Stimulated activated memory B cell treated with anti-CD40 and anti-IgM and Interleukin-4, amounts not matched to agents 10 μg/mL and 1 μg/mL and 100 μg/mL, for 72 hours (primary cell): ENCODE data around the gene BOD1L1.

Experiments
- ATAC-seq: fragments of 150-1000 bp; cut with Tn5 transposase; 2 replicates; pipeline ENCODE4 v1.10.0; 2021
- H3K27ac Mint-ChIP-seq: one replicate; pipeline ENCODE4 v1.8.0; 2022; ENCODE audit warnings: mild to moderate bottlenecking, mixed read lengths
- H3K27me3 Mint-ChIP-seq: one replicate; pipeline ENCODE4 v1.8.0; 2022; ENCODE audit warnings: mixed read lengths
- H3K36me3 Mint-ChIP-seq: one replicate; pipeline ENCODE4 v1.8.0; 2022; ENCODE audit warnings: mixed read lengths
- H3K4me1 Mint-ChIP-seq: one replicate; pipeline ENCODE4 v1.8.0; 2022; ENCODE audit warnings: mixed read lengths
- H3K4me3 Mint-ChIP-seq: one replicate; pipeline ENCODE4 v1.8.0; 2022; ENCODE audit warnings: mild to moderate bottlenecking, moderate library complexity, mixed read lengths
- H3K9me3 Mint-ChIP-seq: one replicate; pipeline ENCODE4 v1.8.0; 2022; ENCODE audit warnings: mixed read lengths

BOD1L1 gene

GRCh38 chr4:13540446-13541175 lies 86.9 kb downstream of the BOD1L1 start:
- H3K27me3 Mint-ChIP-seq, result peaks cover 92% of the 10 kb centered on the region
- peaks cover 5% of the 10 kb centered on the region for H3K9me3 Mint-ChIP-seq
- no peak overlapping the region for H3K27ac Mint-ChIP-seq
- H3K36me3 Mint-ChIP-seq, result peaks cover 10% of the 10 kb centered on the region
- ATAC-seq, result no peak
- peaks cover 24% of the 10 kb centered on the region for H3K4me1 Mint-ChIP-seq
- no peak overlapping the region for H3K4me3 Mint-ChIP-seq

- Mint-ChIP-seq H3K9me3 (peaks cover 5% of the 10 kb centered on the region), H3K36me3 (peaks cover 10% of the 10 kb centered on the region), H3K4me3 (no peak overlapping the region), H3K27ac (no peak overlapping the region), H3K27me3 (peaks cover 93% of the 10 kb centered on the region), H3K4me1 (peaks cover 18% of the 10 kb centered on the region)
- ATAC-seq, result no peak
Observed at GRCh38 chr4:13539619-13540445, 87.7 kb downstream of the BOD1L1 start.

GRCh38 chr4:13539047-13539618 lies 88.4 kb downstream of the BOD1L1 start:
- H3K27ac Mint-ChIP-seq, result no peak overlapping the region
- H3K27me3 Mint-ChIP-seq, result peaks cover 96% of the 10 kb centered on the region
- H3K9me3 Mint-ChIP-seq, result peaks cover 5% of the 10 kb centered on the region
- peaks cover 19% of the 10 kb centered on the region for H3K4me1 Mint-ChIP-seq
- ATAC-seq, result no peak
- H3K4me3 Mint-ChIP-seq, result no peak overlapping the region
- H3K36me3 Mint-ChIP-seq, result peaks cover 10% of the 10 kb centered on the region

- Mint-ChIP-seq H3K4me1 (peaks cover 24% of the 10 kb centered on the region), H3K27me3 (peaks cover 98% of the 10 kb centered on the region), H3K9me3 (peaks cover 5% of the 10 kb centered on the region), H3K27ac (no peak overlapping the region), H3K4me3 (peak overlapping the region; percentile 59), H3K36me3 (peaks cover 10% of the 10 kb centered on the region)
- no peak for ATAC-seq
Observed at GRCh38 chr4:13538427-13538973, 89.0 kb downstream of the BOD1L1 start.

- Mint-ChIP-seq H3K36me3 (peaks cover 10% of the 10 kb centered on the region), H3K27me3 (peaks cover 98% of the 10 kb centered on the region), H3K9me3 (peaks cover 5% of the 10 kb centered on the region), H3K4me3 (no peak overlapping the region), H3K4me1 (peaks cover 24% of the 10 kb centered on the region), H3K27ac (no peak overlapping the region)
- ATAC-seq, result no peak
Observed at GRCh38 chr4:13537832-13538177, 89.7 kb downstream of the BOD1L1 start.

- H3K36me3 Mint-ChIP-seq, result peaks cover 10% of the 10 kb centered on the region
- no peak for ATAC-seq
- H3K27ac Mint-ChIP-seq, result no peak overlapping the region
Observed at GRCh38 chr4:13537011-13537831, 90.3 kb downstream of the BOD1L1 start.

GRCh38 chr4:13536607-13537006 lies 90.9 kb downstream of the BOD1L1 start:
- no peak overlapping the region for H3K4me3 Mint-ChIP-seq
- no peak overlapping the region for H3K27ac Mint-ChIP-seq
- peaks cover 5% of the 10 kb centered on the region for H3K9me3 Mint-ChIP-seq
- peaks cover 20% of the 10 kb centered on the region for H3K4me1 Mint-ChIP-seq
- ATAC-seq, result no peak
- H3K36me3 Mint-ChIP-seq, result peaks cover 10% of the 10 kb centered on the region
- peaks cover 100% of the 10 kb centered on the region for H3K27me3 Mint-ChIP-seq

More at GRCh38 chr4:13537011-13537831, 90.3 kb downstream of the BOD1L1 start:
- Mint-ChIP-seq H3K27me3 (peaks cover 99% of the 10 kb centered on the region), H3K9me3 (peaks cover 5% of the 10 kb centered on the region), H3K4me3 (no peak overlapping the region), H3K4me1 (peaks cover 24% of the 10 kb centered on the region)

GRCh38 chr4:13535708-13536361 lies 91.7 kb downstream of the BOD1L1 start:
- no peak for ATAC-seq
- H3K4me3 Mint-ChIP-seq, result no peak overlapping the region
- peaks cover 10% of the 10 kb centered on the region for H3K36me3 Mint-ChIP-seq
- H3K27ac Mint-ChIP-seq, result no peak overlapping the region
- peaks cover 24% of the 10 kb centered on the region for H3K4me1 Mint-ChIP-seq
- peaks cover 100% of the 10 kb centered on the region for H3K27me3 Mint-ChIP-seq
- H3K9me3 Mint-ChIP-seq, result peaks cover 5% of the 10 kb centered on the region

- Mint-ChIP-seq H3K36me3 (peaks cover 10% of the 10 kb centered on the region), H3K4me3 (no peak overlapping the region), H3K4me1 (peaks cover 27% of the 10 kb centered on the region), H3K27me3 (peaks cover 100% of the 10 kb centered on the region), H3K9me3 (peaks cover 5% of the 10 kb centered on the region), H3K27ac (no peak overlapping the region)
- ATAC-seq, result no peak
Observed at GRCh38 chr4:13535118-13535517, 92.4 kb downstream of the BOD1L1 start.

- Mint-ChIP-seq H3K9me3 (peaks cover 5% of the 10 kb centered on the region), H3K4me1 (peaks cover 27% of the 10 kb centered on the region), H3K36me3 (peaks cover 10% of the 10 kb centered on the region), H3K4me3 (no peak overlapping the region), H3K27me3 (peaks cover 100% of the 10 kb centered on the region), H3K27ac (no peak overlapping the region)
- no peak for ATAC-seq
Observed at GRCh38 chr4:13534344-13535063, 93.0 kb downstream of the BOD1L1 start.

- H3K27me3 Mint-ChIP-seq, result peaks cover 100% of the 10 kb centered on the region
- H3K9me3 Mint-ChIP-seq, result peaks cover 5% of the 10 kb centered on the region
- H3K27ac Mint-ChIP-seq, result no peak overlapping the region
- no peak for ATAC-seq
- H3K4me1 Mint-ChIP-seq, result peaks cover 29% of the 10 kb centered on the region
- no peak overlapping the region for H3K4me3 Mint-ChIP-seq
- peaks cover 9% of the 10 kb centered on the region for H3K36me3 Mint-ChIP-seq
Observed at GRCh38 chr4:13533670-13534343, 93.7 kb downstream of the BOD1L1 start.

- no peaks in the 10 kb centered on the region for H3K36me3 Mint-ChIP-seq
- H3K27me3 Mint-ChIP-seq, result peaks cover 97% of the 10 kb centered on the region
- no peak overlapping the region for H3K27ac Mint-ChIP-seq
- H3K4me3 Mint-ChIP-seq, result no peak overlapping the region
- ATAC-seq, result no peak
- no peaks in the 10 kb centered on the region for H3K9me3 Mint-ChIP-seq
- peaks cover 37% of the 10 kb centered on the region for H3K4me1 Mint-ChIP-seq
Observed at GRCh38 chr4:13531625-13531998, 95.9 kb downstream of the BOD1L1 start.

GRCh38 chr4:13530823-13531624 lies 96.5 kb downstream of the BOD1L1 start:
- no peak overlapping the region for H3K4me3 Mint-ChIP-seq
- peaks cover 97% of the 10 kb centered on the region for H3K27me3 Mint-ChIP-seq
- H3K27ac Mint-ChIP-seq, result no peak overlapping the region
- H3K36me3 Mint-ChIP-seq, result no peaks in the 10 kb centered on the region
- no peaks in the 10 kb centered on the region for H3K9me3 Mint-ChIP-seq
- peaks cover 37% of the 10 kb centered on the region for H3K4me1 Mint-ChIP-seq
- ATAC-seq, result no peak
